Ectodermal cell (in vitro differentiated cells): ENCODE data around the gene UCN. TPM values are rescaled to one million over a fixed set of nuclear protein-coding genes. Genes with fewer than 3 reads are reported as not detected.
A peak's percentile ranks its signal among the peaks of the same experiment; 100 is the strongest.
"Not testable (repeated sequence)": the region's sequence is repeated elsewhere in the genome, so short reads cannot be mapped to it uniquely, and the experiment has no call there.

ENCODE experiments used
- H3K27ac ChIP-seq: 2 replicates; pipeline ENCODE4 v1.7.0; 2013; ENCODE audit warnings: mild to moderate bottlenecking, low read depth, low read length; ENCODE audit not compliant: insufficient read depth, poor library complexity, severe bottlenecking
- H3K27me3 ChIP-seq: 2 replicates; pipeline ENCODE4 v1.7.0; 2013; ENCODE audit warnings: mild to moderate bottlenecking, low read length; ENCODE audit not compliant: insufficient read depth, control insufficient read depth, poor library complexity, severe bottlenecking
- H3K36me3 ChIP-seq: one replicate; pipeline ENCODE4 v1.7.0; 2013; ENCODE audit warnings: low read length; ENCODE audit not compliant: control insufficient read depth, insufficient read depth
- H3K4me1 ChIP-seq: one replicate; pipeline ENCODE4 v1.7.0; 2013; ENCODE audit warnings: low read length; ENCODE audit not compliant: control insufficient read depth, insufficient read depth
- H3K4me3 ChIP-seq: 2 replicates; pipeline ENCODE4 v1.7.0; 2013; ENCODE audit warnings: low read depth, low read length, control low read depth; ENCODE audit not compliant: insufficient read depth
- H3K9me3 ChIP-seq: 2 replicates; pipeline ENCODE4 v1.7.0; 2013; ENCODE audit warnings: mild to moderate bottlenecking, low read length, moderate library complexity; ENCODE audit not compliant: control insufficient read depth
- WGBS, 2 experiments: methylation state at CpG; one replicate each; pipeline ENCODE4 v1.1.7; 2013; ENCODE audit warnings: missing lambda C conversion rate in 2 of 2; 5-methylcytosine and 5-hydroxymethylcytosine counted together
- polyA plus RNA-seq, 4 experiments: library from polyadenylated mRNA; stranded (reverse); fragments of 50-300 nt; gene quantifications; one replicate each; pipeline ENCODE4 v1.2.3, GENCODE V29; 2013

The UCN gene, protein sequence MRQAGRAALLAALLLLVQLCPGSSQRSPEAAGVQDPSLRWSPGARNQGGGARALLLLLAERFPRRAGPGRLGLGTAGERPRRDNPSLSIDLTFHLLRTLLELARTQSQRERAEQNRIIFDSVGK
- not detected for polyA plus RNA-seq (2013, experiment 1 of 4)
- polyA plus RNA-seq (2013, experiment 2 of 4), result 0.60 TPM
- polyA plus RNA-seq (2013, experiment 3 of 4), result 0.91 TPM
- 1.3 TPM for polyA plus RNA-seq (2013, experiment 4 of 4)

- Histone ChIP-seq H3K9me3 (no peaks in the 10 kb centered on the region), H3K27ac (no peak within 1 kb of the TSS), H3K4me3 (no peak within 1 kb of the TSS), H3K27me3 (peaks cover 51% of the 10 kb centered on the region), H3K4me1 (peaks cover 10% of the 10 kb centered on the region), H3K36me3 (peaks cover 6% of the 10 kb centered on the region)
- 14 to 15% methylated on average over 25 of the region's 25 CpGs for WGBS, 2 experiments
These were observed at the start of gene UCN for GRCh38 chr2:27308359-27308881. UCN (minus strand) TSS chr2:27308445; CDS start chr2:27307895, 550 bp downstream.

DNA sequence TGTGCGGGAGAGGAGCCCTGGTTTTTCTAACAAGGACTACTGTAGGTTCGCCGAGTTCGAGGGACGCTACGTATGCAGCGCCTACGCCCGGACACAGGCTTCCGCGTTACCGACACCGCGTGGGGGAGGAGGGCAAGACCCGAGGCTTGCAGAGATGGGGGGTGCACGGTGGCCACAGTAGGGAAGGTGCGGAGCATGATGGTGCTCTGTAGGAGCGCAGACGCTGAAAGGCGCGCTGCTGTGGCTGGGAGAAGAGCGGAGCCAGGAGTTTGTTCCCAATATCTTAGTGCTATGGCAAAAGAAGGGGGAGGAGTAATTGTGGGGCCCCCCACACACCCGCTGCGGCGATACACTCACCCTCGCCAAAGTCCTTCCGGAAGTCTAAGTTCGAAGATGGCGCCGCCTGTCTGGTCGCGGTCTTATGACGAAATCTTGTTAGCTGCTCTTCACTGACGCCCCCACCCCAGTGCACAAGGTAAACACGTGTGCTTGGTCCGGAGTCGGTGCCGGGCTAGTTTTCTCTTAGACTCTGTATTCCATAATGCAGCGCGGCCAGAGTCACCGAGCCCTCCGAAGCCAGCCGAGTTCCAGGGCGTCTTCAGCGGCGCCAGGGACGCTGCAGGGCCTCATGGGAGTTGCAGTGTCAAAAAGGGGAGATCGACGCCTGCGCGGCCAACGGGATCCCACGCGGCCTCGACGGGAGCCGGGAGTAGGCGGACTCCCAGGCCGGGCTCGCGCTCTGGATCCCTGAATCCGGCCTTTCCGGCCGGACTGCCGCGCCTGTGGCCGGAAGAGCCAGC is 48.3 kb upstream of the UCN start, which contains the start of gene GTF3C2:
TSS of gene GTF3C2 (minus strand) at position 383 of the 800 bp plus-strand sequence. CDS start 13,210 bp downstream, outside the sequence.
- Histone ChIP-seq H3K36me3 (peaks cover 6% of the 10 kb centered on the region), H3K27me3 (no peaks in the 10 kb centered on the region), H3K27ac (peak within 1 kb of the TSS; percentile 91), H3K4me1 (peaks cover 4% of the 10 kb centered on the region), H3K4me3 (peak within 1 kb of the TSS; percentile 99), H3K9me3 (no peaks in the 10 kb centered on the region)
- 0% methylated on average over 67 of the region's 67 CpGs for WGBS, 2 experiments

GRCh38 chr2:27356056-27356381 is 47.8 kb upstream of the UCN start:
- Histone ChIP-seq H3K4me3 (peak overlapping the region; percentile 99), H3K9me3 (no peaks in the 10 kb centered on the region), H3K36me3 (peaks cover 6% of the 10 kb centered on the region), H3K27me3 (no peaks in the 10 kb centered on the region), H3K4me1 (peaks cover 4% of the 10 kb centered on the region), H3K27ac (peak overlapping the region; percentile 91)
- 0% methylated on average over 12 of the region's 12 CpGs for WGBS, 2 experiments

DNA sequence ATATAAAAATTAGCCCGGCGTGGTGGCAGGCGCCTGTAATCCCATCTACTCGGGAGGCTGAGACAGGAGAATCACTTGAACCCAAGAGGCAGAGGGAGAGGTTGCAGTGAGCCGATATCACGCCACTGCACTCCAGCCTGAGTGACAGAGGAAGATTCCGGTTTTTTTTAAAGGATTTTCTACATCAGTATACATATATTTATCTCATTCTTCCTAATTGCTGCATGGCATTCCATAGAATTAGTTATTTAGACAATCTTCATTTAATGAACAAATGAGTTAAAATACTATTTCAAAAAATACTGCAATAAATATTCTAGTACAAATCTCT is 46.3 kb upstream of the UCN start:
- Histone ChIP-seq H3K36me3 (peaks cover 6% of the 10 kb centered on the region), H3K9me3 (no peaks in the 10 kb centered on the region), H3K4me3 (no peak overlapping the region), H3K27ac (no peak overlapping the region), H3K4me1 (peaks cover 4% of the 10 kb centered on the region), H3K27me3 (no peaks in the 10 kb centered on the region)
- 95 to 97% methylated on average over 7 of the region's 7 CpGs for WGBS, 2 experiments

DNA sequence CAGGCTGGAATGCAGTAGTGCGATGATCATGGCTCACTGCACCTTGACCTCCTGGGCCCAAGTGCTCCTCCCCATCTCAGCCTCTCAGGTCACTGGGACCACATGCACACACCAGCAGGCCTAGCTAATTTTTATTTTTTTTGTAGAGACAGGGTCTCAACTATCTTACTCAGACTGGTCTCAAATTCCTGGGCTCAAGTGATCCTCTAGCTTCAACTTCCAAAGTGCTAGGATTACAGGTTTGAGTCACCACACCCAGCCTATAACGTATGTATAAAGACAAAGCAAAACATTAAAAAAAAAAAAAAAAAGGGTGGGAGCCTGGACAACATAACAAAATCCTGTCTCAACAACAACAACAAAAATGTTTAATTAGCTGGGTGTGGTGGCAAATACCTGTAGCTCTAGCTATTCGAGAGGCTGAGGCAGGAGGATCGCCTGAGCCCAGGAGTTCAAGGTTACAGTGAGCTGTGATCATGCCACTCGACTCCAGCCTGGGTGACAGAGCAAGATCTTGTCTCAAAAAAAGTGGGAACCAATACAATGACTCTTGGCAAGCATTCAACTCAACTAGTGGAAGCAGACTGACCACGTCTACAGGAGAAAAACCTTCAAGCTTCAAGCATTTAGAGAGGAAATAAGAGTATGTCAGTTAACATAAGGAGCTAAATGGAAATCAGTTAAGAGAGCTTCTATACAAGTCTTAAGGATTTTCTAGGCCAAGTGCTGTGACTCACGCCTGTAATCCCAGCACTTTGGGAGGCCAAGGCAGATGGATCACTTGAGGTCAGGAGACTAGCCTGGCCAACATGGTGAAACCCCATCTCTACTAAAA is 45.7 kb upstream of the UCN start:
- no peaks in the 10 kb centered on the region for H3K27me3 ChIP-seq
- no peaks in the 10 kb centered on the region for H3K9me3 ChIP-seq
- 92 to 94% methylated on average over 7 of the region's 7 CpGs for WGBS, 2 experiments
- peaks cover 6% of the 10 kb centered on the region for H3K36me3 ChIP-seq
- H3K4me3 ChIP-seq, result no peak overlapping the region
- no peak overlapping the region for H3K27ac ChIP-seq
- peaks cover 4% of the 10 kb centered on the region for H3K4me1 ChIP-seq

- not testable (repeated sequence) for H3K9me3 ChIP-seq, H3K36me3 ChIP-seq, H3K4me1 ChIP-seq, H3K27me3 ChIP-seq, H3K4me3 ChIP-seq, H3K27ac ChIP-seq
- 90 to 94% methylated on average over 5 of the region's 5 CpGs for WGBS, 2 experiments
These were observed 45.1 kb upstream of the UCN start for GRCh38 chr2:27353386-27353761.

DNA sequence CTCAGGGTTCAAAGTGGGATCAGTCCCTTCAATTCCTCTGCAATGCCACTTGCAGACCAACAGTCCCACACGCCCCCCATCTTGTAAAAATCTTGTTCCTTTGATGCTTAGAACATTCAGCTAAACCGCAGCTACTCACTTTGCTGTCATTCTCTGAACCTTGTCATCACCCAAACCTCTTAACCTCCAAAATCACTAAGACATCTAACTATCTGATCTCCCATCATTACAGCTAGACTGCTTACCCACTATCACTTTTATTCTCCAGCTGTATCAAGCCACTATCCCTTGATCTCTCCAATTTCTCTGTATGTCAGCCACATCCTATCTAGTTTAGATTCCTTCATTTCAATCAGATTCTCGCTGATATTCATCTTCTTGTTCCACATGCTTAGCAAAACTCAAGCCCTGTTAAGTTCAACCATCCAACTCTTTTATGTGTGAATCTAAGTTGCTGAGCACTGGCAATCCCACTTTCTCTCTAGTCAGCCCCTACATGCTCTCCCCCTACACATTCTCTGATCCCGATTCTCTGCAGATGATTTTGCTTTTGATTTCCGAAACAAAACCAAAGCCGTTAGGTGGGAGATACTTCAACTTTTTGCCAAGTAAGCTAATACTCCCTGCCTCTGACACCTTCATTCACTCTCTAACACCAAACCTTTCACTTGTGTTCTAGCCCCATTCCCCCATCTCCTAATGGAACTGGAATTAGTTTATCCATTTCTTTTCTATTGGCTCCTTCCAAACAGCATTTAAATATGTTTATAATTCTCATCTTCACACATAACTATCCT is 43.8 kb upstream of the UCN start:
- 91 to 95% methylated on average over 6 of the region's 6 CpGs for WGBS, 2 experiments
- H3K36me3 ChIP-seq, result no peaks in the 10 kb centered on the region
- peaks cover 4% of the 10 kb centered on the region for H3K4me1 ChIP-seq
- no peaks in the 10 kb centered on the region for H3K27me3 ChIP-seq
- H3K9me3 ChIP-seq, result no peaks in the 10 kb centered on the region
- H3K27ac ChIP-seq, result no peak overlapping the region
- H3K4me3 ChIP-seq, result no peak overlapping the region

- Histone ChIP-seq H3K9me3 (no peaks in the 10 kb centered on the region), H3K27ac (no peak overlapping the region), H3K4me1 (no peaks in the 10 kb centered on the region), H3K4me3 (no peak overlapping the region), H3K27me3 (no peaks in the 10 kb centered on the region), H3K36me3 (no peaks in the 10 kb centered on the region)
- WGBS, 2 experiments, result 96% methylated on average over 7 of the region's 7 CpGs
These were observed 42.0 kb upstream of the UCN start for GRCh38 chr2:27350106-27350693.

GRCh38 chr2:27347641-27348040 is 39.4 kb upstream of the UCN start:
- Histone ChIP-seq H3K9me3 (no peaks in the 10 kb centered on the region), H3K4me3 (no peak overlapping the region), H3K36me3 (peaks cover 7% of the 10 kb centered on the region), H3K27me3 (no peaks in the 10 kb centered on the region), H3K4me1 (no peaks in the 10 kb centered on the region), H3K27ac (no peak overlapping the region)
- WGBS, 2 experiments, result 87 to 92% methylated on average over 2 of the region's 2 CpGs
